ENCODE data around the gene UBE2E1. TPM values are rescaled to one million over a fixed set of nuclear protein-coding genes. Genes with fewer than 3 reads are reported as not detected.
A peak's percentile ranks its signal among the peaks of the same experiment; 100 is the strongest.

Gene UBE2E1
- total RNA-seq = 87.8 TPM
- long read RNA-seq, partial matches to known transcripts = 1 of 8 reads
- long read RNA-seq, other reads (novel, unspliced or antisense) = 7 of 8 reads

- ATAC-seq (peak; percentile 83 to 86), DNase-seq (peak; percentile 84)
- intact Hi-C loops (cut with DNase I) = no loop called here
- peaks cover 46% of the 10 kb centered on the region for H3K4me1 ChIP-seq
- H3K4me3 ChIP-seq = peak within 1 kb of the TSS; percentile 88
- H3K36me3 ChIP-seq = no peaks in the 10 kb centered on the region
- no peak for TF ChIP-seq CTCF (IDR thresholded peaks at IDR 0.05)
- H3K9me3 ChIP-seq = no peaks in the 10 kb centered on the region
- peak within 1 kb of the TSS; percentile 89 for H3K27ac ChIP-seq
- H3K27me3 ChIP-seq (ENCODE audit: low read depth) = no peaks in the 10 kb centered on the region
Observed at GRCh38 chr3:23805633-23806533, at the start of gene UBE2E1. Gene UBE2E1 (plus strand): TSS chr3:23805955. CDS start chr3:23807270, 1,315 bp downstream.

- intact Hi-C loops (cut with DNase I) = no loop called here
- Histone ChIP-seq H3K9me3 (no peaks in the 10 kb centered on the region), H3K27me3 (ENCODE audit: low read depth) (no peaks in the 10 kb centered on the region), H3K27ac (no peak overlapping the region), H3K4me1 (peaks cover 5% of the 10 kb centered on the region), H3K4me3 (no peak overlapping the region), H3K36me3 (no peaks in the 10 kb centered on the region)
- no peak for ATAC-seq
- DNase-seq = no peak
- TF ChIP-seq CTCF (IDR thresholded peaks at IDR 0.05) = no peak
Observed at GRCh38 chr3:23756206-23756840, 49.4 kb upstream of the UBE2E1 start.

GRCh38 chr3:23758253-23758838 lies 47.4 kb upstream of the UBE2E1 start:
- no peak overlapping the region for H3K27ac ChIP-seq
- H3K27me3 ChIP-seq (ENCODE audit: low read depth) = no peaks in the 10 kb centered on the region
- intact Hi-C loops (cut with DNase I) = no loop called here
- DNase-seq = no peak
- no peak for TF ChIP-seq CTCF (IDR thresholded peaks at IDR 0.05)
- no peak overlapping the region for H3K4me3 ChIP-seq
- ATAC-seq = no peak
- peaks cover 10% of the 10 kb centered on the region for H3K4me1 ChIP-seq
- H3K9me3 ChIP-seq = no peaks in the 10 kb centered on the region
- no peaks in the 10 kb centered on the region for H3K36me3 ChIP-seq

- intact Hi-C loops (cut with DNase I) = no loop called here
- H3K4me1 ChIP-seq = peaks cover 10% of the 10 kb centered on the region
- no peak for ATAC-seq
- no peaks in the 10 kb centered on the region for H3K27me3 ChIP-seq (ENCODE audit: low read depth)
- no peaks in the 10 kb centered on the region for H3K36me3 ChIP-seq
- no peak for TF ChIP-seq CTCF (IDR thresholded peaks at IDR 0.05)
- no peak for DNase-seq
- H3K4me3 ChIP-seq = no peak overlapping the region
- no peak overlapping the region for H3K27ac ChIP-seq
- no peaks in the 10 kb centered on the region for H3K9me3 ChIP-seq
Observed at GRCh38 chr3:23760325-23760724, 45.4 kb upstream of the UBE2E1 start.

- peaks cover 7% of the 10 kb centered on the region for H3K4me1 ChIP-seq
- H3K9me3 ChIP-seq = no peaks in the 10 kb centered on the region
- no peaks in the 10 kb centered on the region for H3K36me3 ChIP-seq
- DNase-seq = no peak
- ATAC-seq = no peak
- no peaks in the 10 kb centered on the region for H3K27me3 ChIP-seq (ENCODE audit: low read depth)
- TF ChIP-seq CTCF (IDR thresholded peaks at IDR 0.05) = no peak
- intact Hi-C loops (cut with DNase I) = no loop called here
- no peak overlapping the region for H3K4me3 ChIP-seq
- H3K27ac ChIP-seq = no peak overlapping the region
Observed at GRCh38 chr3:23760871-23761373, 44.8 kb upstream of the UBE2E1 start.
